Measurements from ENCODE around the gene CNKSR1. TPM values are rescaled to one million over a fixed set of nuclear protein-coding genes. Genes with fewer than 3 reads are reported as not detected.
"Not testable (repeated sequence)": the region's sequence is repeated elsewhere in the genome, so short reads cannot be mapped to it uniquely, and the experiment has no call there.

The CNKSR1 gene
- total and polyA plus RNA-seq, 10 donors: 0.68 to 5.5 (median 2.3) TPM

DNA sequence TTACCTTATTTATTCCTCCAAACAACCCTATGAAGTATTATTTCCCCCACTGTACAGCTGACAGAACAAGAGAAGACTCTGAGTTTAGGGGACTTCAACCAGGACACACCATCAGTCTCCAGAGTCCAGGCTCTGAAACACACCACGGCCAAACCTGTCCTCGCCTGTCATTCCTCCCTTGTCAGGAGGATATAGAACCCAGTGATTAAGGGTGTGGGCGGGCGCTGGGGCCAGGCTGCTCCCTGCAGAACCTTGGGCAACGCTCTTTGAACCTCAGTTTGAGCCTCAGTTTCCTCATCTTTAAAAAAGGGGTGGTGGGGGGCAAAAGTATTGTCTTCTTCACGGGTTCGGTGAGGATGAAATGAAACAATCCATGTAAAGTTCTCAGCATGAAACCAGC is 47.3 kb downstream of the CNKSR1 start:
- peaks cover 0 to 20% (median 15%) of the 10 kb centered on the region in 6 donors for H3K4me1 ChIP-seq
- no peak overlapping the region for H3K27ac ChIP-seq
- intact Hi-C loops (cut with DNase I; ENCODE audit: low total_unique reads): no loop called here

DNA sequence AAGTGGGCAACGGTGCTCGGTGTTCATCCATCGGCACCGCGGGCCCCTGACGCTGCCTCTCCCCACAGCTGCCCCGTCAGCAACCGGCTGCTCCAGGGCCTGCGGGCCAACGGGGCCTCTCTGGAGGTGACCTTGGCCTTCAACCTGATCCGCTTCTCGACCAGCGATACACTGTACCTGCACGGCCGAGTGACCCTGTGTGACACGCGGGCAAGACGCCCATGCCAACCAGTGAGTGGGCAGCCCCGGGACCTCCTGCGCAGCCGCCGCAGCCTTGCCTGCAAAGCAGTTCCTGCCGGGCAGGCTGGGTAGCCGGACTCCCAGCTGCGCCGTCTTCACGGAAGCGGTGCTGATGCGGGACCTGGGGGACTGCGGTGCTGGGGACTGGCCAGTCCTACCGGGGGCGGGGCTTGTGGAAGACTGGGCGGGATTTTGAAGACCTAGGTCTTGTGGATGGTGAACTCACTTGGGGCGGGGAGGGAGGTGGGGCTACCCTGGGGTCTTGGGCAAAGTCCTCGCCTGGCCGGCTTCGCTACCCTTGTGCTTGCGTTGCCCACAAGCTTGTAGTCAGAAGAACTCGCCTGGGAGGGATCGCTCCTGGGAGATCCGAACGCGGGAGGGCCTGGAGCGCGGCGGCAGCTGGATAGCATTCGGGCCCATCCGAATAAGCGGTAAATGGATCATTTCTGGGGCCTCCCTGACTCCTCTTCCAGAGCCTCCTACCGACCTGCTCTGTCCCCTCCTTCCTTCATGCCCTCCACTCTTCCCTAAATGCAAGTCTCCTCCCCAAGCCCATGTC is 47.9 kb downstream of the CNKSR1 start:
- intact Hi-C loops (cut with DNase I; ENCODE audit: low total_unique reads): no loop called here
- Histone ChIP-seq H3K4me3 (peak overlapping the region in 7 of 8 donors; percentile 25 to 69 (median 40)), H3K27me3 (replicated peaks in 1 of 7) (peaks cover 0 to 47% (median 12%) of the 10 kb centered on the region in 7 donors), H3K4me1 (peaks cover 0 to 20% (median 15%) of the 10 kb centered on the region in 6 donors), H3K9me3 (no peaks in the 10 kb centered on the region), H3K27ac (peak overlapping the region in 3 of 8 donors; percentile 27 to 38 (median 28)), H3K36me3 (no peaks in the 10 kb centered on the region)
- WGBS, 5 donors: 9 to 16% (median 10%) methylated on average over 47 to 50 of the region's 50 CpGs
- peak; percentile 89 for DNase-seq
- TF ChIP-seq POLR2A (IDR thresholded peaks at IDR 0.05) (no peak), POLR2AphosphoS5 (IDR thresholded peaks at IDR 0.05) (peak; percentile 35 to 75 (median 68))
- TF ChIP-seq, protein P1, sequence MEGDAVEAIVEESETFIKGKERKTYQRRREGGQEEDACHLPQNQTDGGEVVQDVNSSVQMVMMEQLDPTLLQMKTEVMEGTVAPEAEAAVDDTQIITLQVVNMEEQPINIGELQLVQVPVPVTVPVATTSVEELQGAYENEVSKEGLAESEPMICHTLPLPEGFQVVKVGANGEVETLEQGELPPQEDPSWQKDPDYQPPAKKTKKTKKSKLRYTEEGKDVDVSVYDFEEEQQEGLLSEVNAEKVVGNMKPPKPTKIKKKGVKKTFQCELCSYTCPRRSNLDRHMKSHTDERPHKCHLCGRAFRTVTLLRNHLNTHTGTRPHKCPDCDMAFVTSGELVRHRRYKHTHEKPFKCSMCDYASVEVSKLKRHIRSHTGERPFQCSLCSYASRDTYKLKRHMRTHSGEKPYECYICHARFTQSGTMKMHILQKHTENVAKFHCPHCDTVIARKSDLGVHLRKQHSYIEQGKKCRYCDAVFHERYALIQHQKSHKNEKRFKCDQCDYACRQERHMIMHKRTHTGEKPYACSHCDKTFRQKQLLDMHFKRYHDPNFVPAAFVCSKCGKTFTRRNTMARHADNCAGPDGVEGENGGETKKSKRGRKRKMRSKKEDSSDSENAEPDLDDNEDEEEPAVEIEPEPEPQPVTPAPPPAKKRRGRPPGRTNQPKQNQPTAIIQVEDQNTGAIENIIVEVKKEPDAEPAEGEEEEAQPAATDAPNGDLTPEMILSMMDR (IDR thresholded peaks at IDR 0.05 in 8 of 11, conservative IDR thresholded peaks at IDR 0.05 in 3 of 11): no peak

More for the DNA sequence above, 47.3 kb downstream of the CNKSR1 start:
- DNase-seq: no peak
- H3K27me3 ChIP-seq (replicated peaks in 1 of 7): peaks cover 0 to 53% (median 12%) of the 10 kb centered on the region in 7 donors
- H3K4me3 ChIP-seq: peak overlapping the region in 3 of 8 donors; percentile 43 to 69 (median 48)
- no peaks in the 10 kb centered on the region for H3K9me3 ChIP-seq
- TF ChIP-seq POLR2AphosphoS5 (IDR thresholded peaks at IDR 0.05): no peak
- TF ChIP-seq POLR2A (IDR thresholded peaks at IDR 0.05): no peak
- TF ChIP-seq, protein P1 (IDR thresholded peaks at IDR 0.05 in 8 of 11, conservative IDR thresholded peaks at IDR 0.05 in 3 of 11): no peak
- WGBS, 5 donors: 79 to 90% (median 85%) methylated on average over 7 of the region's 7 CpGs
- H3K36me3 ChIP-seq: no peaks in the 10 kb centered on the region

DNA sequence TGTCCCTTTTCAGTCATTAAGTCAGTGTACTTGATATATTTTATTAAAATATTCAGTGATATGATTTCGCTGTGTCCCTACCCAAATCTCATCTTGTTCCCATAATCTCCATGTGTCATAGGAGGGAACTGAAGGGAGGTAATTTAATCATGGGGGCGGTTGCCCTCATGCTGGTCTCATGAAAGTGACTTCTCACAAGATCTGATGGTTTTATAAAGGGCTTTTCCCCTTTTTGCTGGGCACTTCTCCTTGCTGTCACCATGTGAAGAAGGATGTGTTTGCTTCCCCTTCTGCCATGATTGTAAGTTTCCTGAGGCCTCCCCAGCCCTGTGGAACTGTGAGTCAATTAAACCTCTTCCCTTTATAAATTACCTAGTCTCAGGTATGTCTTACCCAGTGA is 53.4 kb downstream of the CNKSR1 start:
- H3K27ac ChIP-seq; intact Hi-C loops (cut with DNase I; ENCODE audit: low total_unique reads); DNase-seq; H3K4me3 ChIP-seq; H3K36me3 ChIP-seq; H3K9me3 ChIP-seq: not testable (repeated sequence)
- WGBS, 5 donors: 70 to 88% (median 78%) methylated on average over 2 of the region's 2 CpGs
- Histone ChIP-seq H3K27me3 (replicated peaks in 1 of 7) (peaks cover 0 to 20% (median 5%) of the 10 kb centered on the region in 7 donors), H3K4me1 (peaks cover 3 to 26% (median 21%) of the 10 kb centered on the region in 6 donors)

DNA sequence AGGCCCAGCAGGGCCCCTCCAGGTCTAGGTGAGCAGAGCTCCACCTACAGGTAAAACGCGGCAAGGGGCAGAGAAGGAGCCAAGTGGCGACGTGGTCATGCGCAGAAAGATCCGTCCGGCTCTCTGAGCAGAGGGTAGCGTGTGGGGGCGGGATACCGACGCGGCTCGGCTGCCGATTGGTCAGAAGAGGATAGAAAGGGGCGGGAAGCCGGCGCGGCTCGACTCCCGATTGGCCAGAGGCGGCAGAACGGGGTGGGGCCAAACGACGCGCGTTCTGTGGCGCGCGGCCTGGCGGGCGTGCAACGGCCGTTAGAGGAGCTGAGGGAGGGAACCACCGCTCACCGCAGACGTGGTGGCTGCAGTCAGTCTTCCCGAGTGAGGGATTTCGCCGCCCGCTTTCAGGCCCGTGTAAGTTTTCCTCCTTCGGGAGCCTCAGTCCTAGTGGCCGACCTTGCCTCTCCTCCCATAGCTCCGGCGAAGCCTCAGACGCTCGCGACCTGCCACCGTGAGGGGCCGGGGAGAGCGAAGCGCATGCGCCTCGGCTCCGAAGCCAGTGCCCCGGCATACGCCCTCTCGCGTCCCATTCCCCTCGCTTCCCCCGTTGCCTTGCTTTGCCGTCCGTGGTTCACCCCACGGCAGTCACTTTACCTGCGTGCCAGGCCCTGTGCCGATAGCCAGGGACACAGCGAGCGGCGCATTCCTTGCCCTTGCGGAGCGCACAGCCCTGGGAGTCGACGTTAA is 56.8 kb downstream of the CNKSR1 start, which contains the start of gene CEP85:
Gene CEP85 (plus strand): TSS at position 298 of the 741 bp plus-strand sequence. CDS start 5,584 bp downstream, outside the sequence.
- Histone ChIP-seq H3K4me3 (peak within 1 kb of the TSS; percentile 57 to 91 (median 74)), H3K27ac (peak within 1 kb of the TSS; percentile 81 to 94 (median 90)), H3K27me3 (replicated peaks in 1 of 7) (no peaks in the 10 kb centered on the region), H3K9me3 (no peaks in the 10 kb centered on the region), H3K36me3 (no peaks in the 10 kb centered on the region), H3K4me1 (peaks cover 3 to 39% (median 17%) of the 10 kb centered on the region in 6 donors)
- intact Hi-C loops (cut with DNase I; ENCODE audit: low total_unique reads): no loop called here
- TF ChIP-seq POLR2A (IDR thresholded peaks at IDR 0.05) (peak in 1 of 3 donors; percentile 52), POLR2AphosphoS5 (IDR thresholded peaks at IDR 0.05) (peak; percentile 85 to 95 (median 92))
- TF ChIP-seq, protein P1 (IDR thresholded peaks at IDR 0.05 in 8 of 11, conservative IDR thresholded peaks at IDR 0.05 in 3 of 11): peak; percentile 89 to 97 (median 96)
- peak; percentile 99 for DNase-seq
- 0 to 1% (median 0%) methylated on average over 44 to 73 of the region's 73 CpGs for WGBS, 5 donors
